ENCODE results near the gene ZBTB33.

- TF ChIP-seq CTCF (conservative IDR thresholded peaks at IDR 0.05) (no peak), EZH2 (IDR thresholded peaks at IDR 0.05; ENCODE audit: low read depth) (no peak)
These were observed 26.2 kb upstream of the ZBTB33 start for GRCh38 chrX:120224388-120224787.
